ENCODE results near the gene POU1F1. TPM values are rescaled to one million over a fixed set of nuclear protein-coding genes. Genes with fewer than 3 reads are reported as not detected.

POU1F1 gene
- total and polyA plus RNA-seq, 2 donors (not counting 1 experiment from before 2014, with no cell fraction given), result not detected

DNA sequence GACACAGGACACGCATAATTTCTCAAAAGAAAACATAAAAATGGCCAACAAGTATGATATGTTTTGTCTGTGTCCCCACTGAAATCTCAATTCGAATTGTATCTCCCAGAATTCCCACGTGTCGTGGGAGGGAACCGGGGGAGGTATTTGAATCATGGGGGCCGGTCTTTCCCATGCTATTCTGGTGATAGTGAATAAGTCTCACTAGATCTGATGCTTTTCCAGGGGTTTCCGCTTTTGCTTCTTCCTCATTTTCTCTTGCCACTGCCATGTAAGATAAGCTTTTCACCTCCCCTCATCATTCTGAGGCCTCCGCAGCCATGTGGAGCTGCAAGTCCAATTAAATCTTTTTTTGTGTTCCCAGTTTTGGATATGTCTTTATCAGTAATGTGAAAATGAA lies 12.1 kb upstream of the POU1F1 start:
- Histone ChIP-seq H3K79me2 (ENCODE audit: control insufficient read depth, insufficient read depth, low read length) (no peaks in the 10 kb centered on the region), H3K36me3 (ENCODE audit: control insufficient read depth, insufficient read depth, low read length) (no peaks in the 10 kb centered on the region), H3K4me2 (ENCODE audit: extremely low read depth, insufficient read depth, low read length) (no peak overlapping the region), H3K27me3 (ENCODE audit: control insufficient read depth, insufficient read depth, low read length) (no peaks in the 10 kb centered on the region), H3K9ac (ENCODE audit: insufficient read depth, low read length) (no peak overlapping the region), H2AFZ (ENCODE audit: low read length) (no peak overlapping the region), H3K27ac (ENCODE audit: insufficient read depth, low read length) (no peak overlapping the region), H3K4me1 (ENCODE audit: control insufficient read depth, extremely low read depth, insufficient read depth, low read length) (no peaks in the 10 kb centered on the region), H3K9me3 (ENCODE audit: control insufficient read depth, insufficient read depth, low read depth, low read length) (no peaks in the 10 kb centered on the region), H3K4me3 (replicated peaks in 1 of 4; ENCODE audit: control extremely low read depth in 1 of 4, insufficient read depth in 1 of 4, low read depth in 3 of 4, low read length in 4 of 4) (no peak overlapping the region), H4K20me1 (ENCODE audit: control insufficient read depth, extremely low read depth, insufficient read depth, low read length) (no peaks in the 10 kb centered on the region)
- TF ChIP-seq EZH2 (IDR thresholded peaks at IDR 0.05; ENCODE audit: low read length, missing control alignments), result no peak
- TF ChIP-seq, protein P1, sequence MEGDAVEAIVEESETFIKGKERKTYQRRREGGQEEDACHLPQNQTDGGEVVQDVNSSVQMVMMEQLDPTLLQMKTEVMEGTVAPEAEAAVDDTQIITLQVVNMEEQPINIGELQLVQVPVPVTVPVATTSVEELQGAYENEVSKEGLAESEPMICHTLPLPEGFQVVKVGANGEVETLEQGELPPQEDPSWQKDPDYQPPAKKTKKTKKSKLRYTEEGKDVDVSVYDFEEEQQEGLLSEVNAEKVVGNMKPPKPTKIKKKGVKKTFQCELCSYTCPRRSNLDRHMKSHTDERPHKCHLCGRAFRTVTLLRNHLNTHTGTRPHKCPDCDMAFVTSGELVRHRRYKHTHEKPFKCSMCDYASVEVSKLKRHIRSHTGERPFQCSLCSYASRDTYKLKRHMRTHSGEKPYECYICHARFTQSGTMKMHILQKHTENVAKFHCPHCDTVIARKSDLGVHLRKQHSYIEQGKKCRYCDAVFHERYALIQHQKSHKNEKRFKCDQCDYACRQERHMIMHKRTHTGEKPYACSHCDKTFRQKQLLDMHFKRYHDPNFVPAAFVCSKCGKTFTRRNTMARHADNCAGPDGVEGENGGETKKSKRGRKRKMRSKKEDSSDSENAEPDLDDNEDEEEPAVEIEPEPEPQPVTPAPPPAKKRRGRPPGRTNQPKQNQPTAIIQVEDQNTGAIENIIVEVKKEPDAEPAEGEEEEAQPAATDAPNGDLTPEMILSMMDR (conservative IDR thresholded peaks at IDR 0.05 in 1 of 2, IDR thresholded peaks at IDR 0.05 in 1 of 2; ENCODE audit: low read depth in 1 of 2, low read length in 2 of 2), result no peak
- no peak for DNase-seq (ENCODE audit: low read depth in 2 of 2)

DNA sequence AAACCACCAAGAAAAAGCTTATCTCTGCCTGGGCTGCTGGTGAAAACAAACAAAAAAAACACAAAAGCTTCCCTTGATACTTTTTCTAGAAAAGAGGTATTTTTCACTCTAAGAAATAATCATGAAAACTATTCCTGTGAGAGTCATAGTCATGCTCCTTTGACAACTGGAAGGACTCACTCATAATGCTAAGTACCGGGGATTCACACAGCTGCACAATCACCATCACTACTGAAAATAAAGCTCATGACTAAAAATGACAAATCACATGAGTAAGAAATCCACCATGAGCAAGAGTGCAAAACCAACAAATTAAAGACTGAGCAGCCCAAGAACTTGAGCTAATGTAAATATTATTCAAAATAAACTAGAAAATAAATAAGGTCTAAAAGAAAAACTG lies 10.6 kb upstream of the POU1F1 start:
- no peaks in the 10 kb centered on the region for H3K27me3 ChIP-seq (ENCODE audit: control insufficient read depth, insufficient read depth, low read length)

GRCh38 chr3:87272718-87273341 lies 3.6 kb downstream of the POU1F1 start:
- TF ChIP-seq EZH2 (IDR thresholded peaks at IDR 0.05; ENCODE audit: low read length, missing control alignments), result no peak
- TF ChIP-seq, protein P1 (conservative IDR thresholded peaks at IDR 0.05 in 1 of 2, IDR thresholded peaks at IDR 0.05 in 1 of 2; ENCODE audit: low read depth in 1 of 2, low read length in 2 of 2), result no peak
- H3K79me2 ChIP-seq (ENCODE audit: control insufficient read depth, insufficient read depth, low read length), result no peaks in the 10 kb centered on the region

More for the DNA sequence above, 10.6 kb upstream of the POU1F1 start:
- no peaks in the 10 kb centered on the region for H3K4me1 ChIP-seq (ENCODE audit: control insufficient read depth, extremely low read depth, insufficient read depth, low read length)
- H3K4me2 ChIP-seq (ENCODE audit: extremely low read depth, insufficient read depth, low read length), result no peak overlapping the region
- no peak overlapping the region for H3K27ac ChIP-seq (ENCODE audit: insufficient read depth, low read length)
- H3K9me3 ChIP-seq (ENCODE audit: control insufficient read depth, insufficient read depth, low read depth, low read length), result no peaks in the 10 kb centered on the region
- H3K4me3 ChIP-seq (replicated peaks in 1 of 4; ENCODE audit: control extremely low read depth in 1 of 4, insufficient read depth in 1 of 4, low read depth in 3 of 4, low read length in 4 of 4), result no peak overlapping the region
- H2AFZ ChIP-seq (ENCODE audit: low read length), result no peak overlapping the region
- H3K36me3 ChIP-seq (ENCODE audit: control insufficient read depth, insufficient read depth, low read length), result no peaks in the 10 kb centered on the region
- no peaks in the 10 kb centered on the region for H3K79me2 ChIP-seq (ENCODE audit: control insufficient read depth, insufficient read depth, low read length)
- H4K20me1 ChIP-seq (ENCODE audit: control insufficient read depth, extremely low read depth, insufficient read depth, low read length), result no peaks in the 10 kb centered on the region
- no peak for TF ChIP-seq EZH2 (IDR thresholded peaks at IDR 0.05; ENCODE audit: low read length, missing control alignments)
- TF ChIP-seq, protein P1 (conservative IDR thresholded peaks at IDR 0.05 in 1 of 2, IDR thresholded peaks at IDR 0.05 in 1 of 2; ENCODE audit: low read depth in 1 of 2, low read length in 2 of 2), result no peak
- peak; percentile 18 to 44 for DNase-seq (ENCODE audit: low read depth in 2 of 2)
- H3K9ac ChIP-seq (ENCODE audit: insufficient read depth, low read length), result no peak overlapping the region

More at GRCh38 chr3:87272718-87273341, 3.6 kb downstream of the POU1F1 start:
- H4K20me1 ChIP-seq (ENCODE audit: control insufficient read depth, extremely low read depth, insufficient read depth, low read length), result no peaks in the 10 kb centered on the region
- H3K9ac ChIP-seq (ENCODE audit: insufficient read depth, low read length), result no peak overlapping the region
- no peak for DNase-seq (ENCODE audit: low read depth in 2 of 2)
- H3K4me3 ChIP-seq (replicated peaks in 1 of 4; ENCODE audit: control extremely low read depth in 1 of 4, insufficient read depth in 1 of 4, low read depth in 3 of 4, low read length in 4 of 4), result no peak overlapping the region
- H3K4me2 ChIP-seq (ENCODE audit: extremely low read depth, insufficient read depth, low read length), result no peak overlapping the region
- H2AFZ ChIP-seq (ENCODE audit: low read length), result no peak overlapping the region
- no peak overlapping the region for H3K27ac ChIP-seq (ENCODE audit: insufficient read depth, low read length)
- no peaks in the 10 kb centered on the region for H3K27me3 ChIP-seq (ENCODE audit: control insufficient read depth, insufficient read depth, low read length)
- H3K36me3 ChIP-seq (ENCODE audit: control insufficient read depth, insufficient read depth, low read length), result no peaks in the 10 kb centered on the region
- no peaks in the 10 kb centered on the region for H3K9me3 ChIP-seq (ENCODE audit: control insufficient read depth, insufficient read depth, low read depth, low read length)
- H3K4me1 ChIP-seq (ENCODE audit: control insufficient read depth, extremely low read depth, insufficient read depth, low read length), result no peaks in the 10 kb centered on the region

Data from fibroblast of lung (primary cell).